ENCODE results near the gene TNFRSF8. TPM values are rescaled to one million over a fixed set of nuclear protein-coding genes. Genes with fewer than 3 reads are reported as not detected.

Gene TNFRSF8
- total and polyA plus RNA-seq, 9 of the 15 experiments (the other 6 are each of a cell fraction or from before 2014, with no cell fraction given): 3.5 to 38.4 (median 17.1) TPM

DNA sequence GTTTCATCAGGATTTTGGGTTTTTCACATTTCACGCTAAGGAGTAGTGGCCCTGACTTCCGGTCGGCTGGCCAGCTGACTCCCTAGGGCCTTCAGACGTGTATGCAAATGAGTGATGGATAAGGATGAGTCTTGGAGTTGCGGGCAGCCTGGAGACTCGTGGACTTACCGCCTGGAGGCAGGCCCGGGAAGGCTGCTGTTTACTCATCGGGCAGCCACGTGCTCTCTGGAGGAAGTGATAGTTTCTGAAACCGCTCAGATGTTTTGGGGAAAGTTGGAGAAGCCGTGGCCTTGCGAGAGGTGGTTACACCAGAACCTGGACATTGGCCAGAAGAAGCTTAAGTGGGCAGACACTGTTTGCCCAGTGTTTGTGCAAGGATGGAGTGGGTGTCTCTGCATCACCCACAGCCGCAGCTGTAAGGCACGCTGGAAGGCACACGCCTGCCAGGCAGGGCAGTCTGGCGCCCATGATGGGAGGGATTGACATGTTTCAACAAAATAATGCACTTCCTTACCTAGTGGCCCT, 80.6 kb downstream of the TNFRSF8 start (continued):
- TF ChIP-seq, protein P1, sequence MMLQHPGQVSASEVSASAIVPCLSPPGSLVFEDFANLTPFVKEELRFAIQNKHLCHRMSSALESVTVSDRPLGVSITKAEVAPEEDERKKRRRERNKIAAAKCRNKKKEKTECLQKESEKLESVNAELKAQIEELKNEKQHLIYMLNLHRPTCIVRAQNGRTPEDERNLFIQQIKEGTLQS (IDR thresholded peaks at IDR 0.05): peak; percentile 35; the same call in 1 of the 2 replicates
- TF ChIP-seq, protein P1 (CRISPR knock-in tag; conservative IDR thresholded peaks at IDR 0.05): no peak
- peak; percentile 5; the same call in 1 of the 2 replicates for TF ChIP-seq MECOM (CRISPR knock-in tag; IDR thresholded peaks at IDR 0.05)
- peak; percentile 28; the same call in 1 of the 2 replicates for TF ChIP-seq ZNF644 (tag; IDR thresholded peaks at IDR 0.05; ENCODE audit: low read depth)
- TF ChIP-seq, protein P2, sequence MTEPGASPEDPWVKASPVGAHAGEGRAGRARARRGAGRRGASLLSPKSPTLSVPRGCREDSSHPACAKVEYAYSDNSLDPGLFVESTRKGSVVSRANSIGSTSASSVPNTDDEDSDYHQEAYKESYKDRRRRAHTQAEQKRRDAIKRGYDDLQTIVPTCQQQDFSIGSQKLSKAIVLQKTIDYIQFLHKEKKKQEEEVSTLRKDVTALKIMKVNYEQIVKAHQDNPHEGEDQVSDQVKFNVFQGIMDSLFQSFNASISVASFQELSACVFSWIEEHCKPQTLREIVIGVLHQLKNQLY (CRISPR knock-in tag; conservative IDR thresholded peaks at IDR 0.05): no peak
- TF ChIP-seq ZNF75A (CRISPR knock-in tag; IDR thresholded peaks at IDR 0.05): 0 out of 2 replicates have a peak, but pooled peaks have one; percentile 50
- TF ChIP-seq L3MBTL2 (IDR thresholded peaks at IDR 0.05): peak; percentile 97
- 0 out of 2 replicates have a peak, but pooled peaks have one; percentile 22 for TF ChIP-seq KLF6 (CRISPR knock-in tag; IDR thresholded peaks at IDR 0.05; ENCODE audit: borderline replicate concordance)
- peak; percentile 53; the same call in 1 of the 2 replicates for TF ChIP-seq TOE1 (IDR thresholded peaks at IDR 0.05; ENCODE audit: borderline replicate concordance)
- TF ChIP-seq TOE1 (CRISPR knock-in tag; IDR thresholded peaks at IDR 0.05; ENCODE audit: borderline replicate concordance, low read depth): peak; percentile 64; the same call in 1 of the 2 replicates
- TF ChIP-seq, protein P3, sequence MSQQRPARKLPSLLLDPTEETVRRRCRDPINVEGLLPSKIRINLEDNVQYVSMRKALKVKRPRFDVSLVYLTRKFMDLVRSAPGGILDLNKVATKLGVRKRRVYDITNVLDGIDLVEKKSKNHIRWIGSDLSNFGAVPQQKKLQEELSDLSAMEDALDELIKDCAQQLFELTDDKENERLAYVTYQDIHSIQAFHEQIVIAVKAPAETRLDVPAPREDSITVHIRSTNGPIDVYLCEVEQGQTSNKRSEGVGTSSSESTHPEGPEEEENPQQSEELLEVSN (IDR thresholded peaks at IDR 0.05; ENCODE audit: borderline replicate concordance in 1 of 2, extremely low read depth in 1 of 2, insufficient read depth in 1 of 2, insufficient read length in 1 of 2, low read depth in 1 of 2, low read length in 1 of 2, poor library complexity in 1 of 2, severe bottlenecking in 1 of 2): peak; percentile 44 to 58
- peak; percentile 74 for TF ChIP-seq CTBP1 (IDR thresholded peaks at IDR 0.05; ENCODE audit: borderline replicate concordance)
- TF ChIP-seq, protein P4, sequence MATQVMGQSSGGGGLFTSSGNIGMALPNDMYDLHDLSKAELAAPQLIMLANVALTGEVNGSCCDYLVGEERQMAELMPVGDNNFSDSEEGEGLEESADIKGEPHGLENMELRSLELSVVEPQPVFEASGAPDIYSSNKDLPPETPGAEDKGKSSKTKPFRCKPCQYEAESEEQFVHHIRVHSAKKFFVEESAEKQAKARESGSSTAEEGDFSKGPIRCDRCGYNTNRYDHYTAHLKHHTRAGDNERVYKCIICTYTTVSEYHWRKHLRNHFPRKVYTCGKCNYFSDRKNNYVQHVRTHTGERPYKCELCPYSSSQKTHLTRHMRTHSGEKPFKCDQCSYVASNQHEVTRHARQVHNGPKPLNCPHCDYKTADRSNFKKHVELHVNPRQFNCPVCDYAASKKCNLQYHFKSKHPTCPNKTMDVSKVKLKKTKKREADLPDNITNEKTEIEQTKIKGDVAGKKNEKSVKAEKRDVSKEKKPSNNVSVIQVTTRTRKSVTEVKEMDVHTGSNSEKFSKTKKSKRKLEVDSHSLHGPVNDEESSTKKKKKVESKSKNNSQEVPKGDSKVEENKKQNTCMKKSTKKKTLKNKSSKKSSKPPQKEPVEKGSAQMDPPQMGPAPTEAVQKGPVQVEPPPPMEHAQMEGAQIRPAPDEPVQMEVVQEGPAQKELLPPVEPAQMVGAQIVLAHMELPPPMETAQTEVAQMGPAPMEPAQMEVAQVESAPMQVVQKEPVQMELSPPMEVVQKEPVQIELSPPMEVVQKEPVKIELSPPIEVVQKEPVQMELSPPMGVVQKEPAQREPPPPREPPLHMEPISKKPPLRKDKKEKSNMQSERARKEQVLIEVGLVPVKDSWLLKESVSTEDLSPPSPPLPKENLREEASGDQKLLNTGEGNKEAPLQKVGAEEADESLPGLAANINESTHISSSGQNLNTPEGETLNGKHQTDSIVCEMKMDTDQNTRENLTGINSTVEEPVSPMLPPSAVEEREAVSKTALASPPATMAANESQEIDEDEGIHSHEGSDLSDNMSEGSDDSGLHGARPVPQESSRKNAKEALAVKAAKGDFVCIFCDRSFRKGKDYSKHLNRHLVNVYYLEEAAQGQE (IDR thresholded peaks at IDR 0.05; ENCODE audit: borderline replicate concordance): peak; percentile 35; the same call in 1 of the 2 replicates
- TF ChIP-seq, protein P4 (CRISPR knock-in tag; IDR thresholded peaks at IDR 0.05; ENCODE audit: low read depth): no peak; the same call in 1 of the 2 replicates
- TF ChIP-seq ETV6 (IDR thresholded peaks at IDR 0.05; ENCODE audit: borderline replicate concordance in 1 of 2, low read depth in 2 of 2, low read length in 1 of 2): no peak
- TF ChIP-seq ETV6 (CRISPR knock-in tag; IDR thresholded peaks at IDR 0.05; ENCODE audit: borderline replicate concordance): 0 out of 2 replicates have a peak, but pooled peaks have one; percentile 38
